B cell (primary cell): ENCODE data around the gene MAN1A1. TPM values are rescaled to one million over a fixed set of nuclear protein-coding genes. Genes with fewer than 3 reads are reported as not detected.

Experiments
- ATAC-seq: fragments of 200-7000 bp; cut with Tn5 transposase; one replicate; pipeline ENCODE4 v1.10.0; 2021; ENCODE audit warnings: low read depth, mild to moderate bottlenecking, moderate number of reproducible peaks, moderate library complexity
- CTCF ChIA-PET: fragments of 350-600 bp; sonication (Branson Sonifier 250); formaldehyde crosslinking; loops from one replicate; lab custom pipeline; 2021; ENCODE audit warnings: antibody characterized with exemption, inconsistent platforms; lab: Charles Lee
- POLR2A ChIA-PET: fragments of 350-600 bp; sonication (Branson Sonifier 250); formaldehyde crosslinking; loops from one replicate; lab custom pipeline; 2021; ENCODE audit warnings: antibody characterized with exemption; lab: Charles Lee
- DNase-seq: peaks from one replicate; pipeline ENCODE4 v3.0.0; 2013
- H2AFZ ChIP-seq: 2 replicates; pipeline ENCODE4 v1.6.1; 2012; ENCODE audit warnings: mild to moderate bottlenecking, low read depth, low read length; ENCODE audit not compliant: insufficient read depth, poor library complexity, severe bottlenecking
- H3K27ac ChIP-seq, 2 donors: 1 replicate in 1 of 2; 2 replicates in 1 of 2; pipeline ENCODE4 v1.5.1; 2012 to 2013; ENCODE audit warnings: low read length in 2 of 2, mild to moderate bottlenecking in 2 of 2, moderate library complexity in 1 of 2
- H3K27me3 ChIP-seq, 4 experiments: fragments of 200-600 bp in 1 of 4; sonication (generic) in 1 of 4; replicated peaks in 1 of 4; 1 replicate in 2 of 4; 2 replicates in 2 of 4; pipeline versions ENCODE4 v1.6.1 to v1.7.0; 2013 to 2016; ENCODE audit warnings: low read length in 3 of 4, mild to moderate bottlenecking in 2 of 4, mixed read lengths in 1 of 4, moderate library complexity in 1 of 4; ENCODE audit not compliant: insufficient read depth in 4 of 4, control insufficient read depth in 3 of 4; ENCODE audit errors: control extremely low read depth in 1 of 4
- H3K36me3 ChIP-seq, 2 experiments: replicated peaks in 1 of 2; 1 replicate in 1 of 2; 2 replicates in 1 of 2; pipeline versions ENCODE4 v1.6.1 to v1.7.1; 2013; ENCODE audit warnings: low read length in 1 of 2; ENCODE audit not compliant: insufficient read depth in 2 of 2, control insufficient read depth in 1 of 2; ENCODE audit errors: control extremely low read depth in 1 of 2, extremely low read depth in 1 of 2
- H3K4me1 ChIP-seq, 2 donors: fragments of 200-600 bp in 1 of 2; sonication (generic) in 1 of 2; 1 replicate in 1 of 2; 2 replicates in 1 of 2; pipeline versions ENCODE4 v1.5.1 to v1.6.1; 2013 to 2017; ENCODE audit warnings: low read length in 2 of 2; ENCODE audit not compliant: control insufficient read depth in 2 of 2, insufficient read depth in 2 of 2
- H3K4me2 ChIP-seq: replicated peaks from 2 replicates; pipeline ENCODE3; 2012; ENCODE audit warnings: mild to moderate bottlenecking, low read depth, low read length; ENCODE audit not compliant: poor library complexity, severe bottlenecking
- H3K4me3 ChIP-seq, 5 experiments: fragments of 200-600 bp in 1 of 5; sonication (generic) in 1 of 5; 1 replicate in 3 of 5; 2 replicates in 2 of 5; pipeline versions ENCODE4 v1.5.1 to v1.7.0; 2011 to 2016; ENCODE audit warnings: low read length in 4 of 5, mild to moderate bottlenecking in 4 of 5, low read depth in 2 of 5, control low read depth in 1 of 5, moderate library complexity in 1 of 5; ENCODE audit not compliant: insufficient read depth in 1 of 5; ENCODE audit errors: control extremely low read depth in 1 of 5, extremely low read depth in 1 of 5
- H3K79me2 ChIP-seq: fragments of 200-600 bp; sonication (generic); one replicate; pipeline ENCODE4 v1.6.0; 2016; ENCODE audit warnings: low read length; ENCODE audit not compliant: control insufficient read depth, insufficient read depth
- H3K9ac ChIP-seq: fragments of 200-600 bp; sonication (generic); 2 replicates; pipeline ENCODE4 v1.6.1; 2017; ENCODE audit warnings: mild to moderate bottlenecking, low read length, moderate library complexity
- H3K9me3 ChIP-seq, 3 donors: one replicate each; pipeline versions ENCODE4 v1.6.1 to v1.7.1; 2013; ENCODE audit warnings: low read length in 2 of 3; ENCODE audit not compliant: control insufficient read depth in 2 of 3, insufficient read depth in 1 of 3; ENCODE audit errors: control extremely low read depth in 1 of 3
- H4K20me1 ChIP-seq: 2 replicates; pipeline ENCODE4 v1.6.0; 2012; ENCODE audit warnings: mild to moderate bottlenecking, low read length; ENCODE audit not compliant: insufficient read depth, control insufficient read depth, poor library complexity, severe bottlenecking
- H3K27ac Mint-ChIP-seq: one replicate; pipeline ENCODE4 v1.8.0; 2021; ENCODE audit warnings: mixed read lengths
- H3K27me3 Mint-ChIP-seq: one replicate; pipeline ENCODE4 v1.8.0; 2021; ENCODE audit warnings: mixed read lengths
- H3K4me1 Mint-ChIP-seq: one replicate; pipeline ENCODE4 v1.8.0; 2021; ENCODE audit warnings: mixed read lengths
- H3K4me3 Mint-ChIP-seq: one replicate; pipeline ENCODE4 v1.8.0; 2021; ENCODE audit warnings: mixed read lengths
- H3K9me3 Mint-ChIP-seq: one replicate; pipeline ENCODE4 v1.8.0; 2022; ENCODE audit warnings: mixed read lengths; ENCODE audit not compliant: insufficient read depth
- EZH2 ChIP-seq: IDR thresholded peaks from 2 replicates; pipeline ENCODE4 v1.6.1; 2012; ENCODE audit warnings: borderline replicate concordance, low read depth, mild to moderate bottlenecking, moderate library complexity, low read length; ENCODE audit not compliant: insufficient read depth, poor library complexity, severe bottlenecking
- WGBS: methylation state at CpG from one replicate; pipeline ENCODE4 v1.1.5; 2013; ENCODE audit warnings: missing lambda C conversion rate; ENCODE audit not compliant: insufficient coverage; 5-methylcytosine and 5-hydroxymethylcytosine counted together
- intact Hi-C: fragments of 100-400 bp; cut with micrococcal nuclease; formaldehyde crosslinking; loops from one replicate; pipeline ENCODE4 v1.10.0; 2022
- polyA plus RNA-seq: library from polyadenylated mRNA; depleted of rRNA; stranded (reverse); fragments of >200 nt; gene quantifications from 2 replicates; pipeline ENCODE4 v1.2.3, GENCODE V29; 2012
- total RNA-seq, 2 donors: library from RNA; stranded (reverse); fragments of 120-200 nt in 1 of 2; gene quantifications; 1 replicate in 1 of 2; 2 replicates in 1 of 2; pipeline versions ENCODE4 v1.2.3 to v1.2.4, GENCODE V29; 2013 to 2022
- TF ChIP-seq, protein P1 (sequence below): fragments of 200-600 bp; IDR thresholded peaks from one replicate; pipeline ENCODE4 v1.8.0; 2022; ENCODE audit warnings: antibody characterized with exemption, mild to moderate bottlenecking

MAN1A1 gene
- total and polyA plus RNA-seq, 2 donors (not counting 1 experiment from before 2014, with no cell fraction given) = 5.1 to 31.7 TPM

DNA sequence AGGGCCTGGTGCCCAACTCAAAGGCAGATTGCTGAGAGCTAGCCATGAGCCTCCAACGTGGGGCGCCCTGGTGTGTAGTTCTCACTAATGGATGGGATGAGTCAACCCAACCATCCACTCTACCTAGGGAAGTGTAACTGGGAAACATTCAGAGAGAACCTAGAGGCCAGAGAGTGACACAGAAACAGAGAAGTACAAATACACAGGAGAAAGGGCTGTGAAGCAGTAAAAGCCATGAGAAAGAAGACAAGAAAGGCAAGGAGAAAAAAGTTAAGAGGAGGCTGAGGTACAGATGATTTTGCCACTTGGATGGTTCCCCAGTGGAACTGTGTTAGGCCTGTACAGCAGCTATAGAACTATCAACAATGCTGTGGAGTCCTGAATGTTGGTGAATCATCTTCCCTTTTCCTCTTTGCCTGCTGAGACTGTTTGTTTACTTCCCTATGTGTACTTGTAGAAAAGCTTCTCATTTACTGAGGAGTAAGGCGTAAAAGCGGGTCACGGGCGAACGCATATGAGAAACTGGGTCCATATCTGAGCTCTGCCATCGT, 39.0 kb downstream of the MAN1A1 start:
- H3K4me3 ChIP-seq = no peak overlapping the region
- H3K9ac ChIP-seq = no peak overlapping the region
- no peak overlapping the region for H3K27ac ChIP-seq
- ATAC-seq = no peak
- POLR2A ChIA-PET = no interaction called here
- H4K20me1 ChIP-seq = no peaks in the 10 kb centered on the region
- peaks cover 33% of the 10 kb centered on the region for H3K79me2 ChIP-seq
- TF ChIP-seq, protein P1, sequence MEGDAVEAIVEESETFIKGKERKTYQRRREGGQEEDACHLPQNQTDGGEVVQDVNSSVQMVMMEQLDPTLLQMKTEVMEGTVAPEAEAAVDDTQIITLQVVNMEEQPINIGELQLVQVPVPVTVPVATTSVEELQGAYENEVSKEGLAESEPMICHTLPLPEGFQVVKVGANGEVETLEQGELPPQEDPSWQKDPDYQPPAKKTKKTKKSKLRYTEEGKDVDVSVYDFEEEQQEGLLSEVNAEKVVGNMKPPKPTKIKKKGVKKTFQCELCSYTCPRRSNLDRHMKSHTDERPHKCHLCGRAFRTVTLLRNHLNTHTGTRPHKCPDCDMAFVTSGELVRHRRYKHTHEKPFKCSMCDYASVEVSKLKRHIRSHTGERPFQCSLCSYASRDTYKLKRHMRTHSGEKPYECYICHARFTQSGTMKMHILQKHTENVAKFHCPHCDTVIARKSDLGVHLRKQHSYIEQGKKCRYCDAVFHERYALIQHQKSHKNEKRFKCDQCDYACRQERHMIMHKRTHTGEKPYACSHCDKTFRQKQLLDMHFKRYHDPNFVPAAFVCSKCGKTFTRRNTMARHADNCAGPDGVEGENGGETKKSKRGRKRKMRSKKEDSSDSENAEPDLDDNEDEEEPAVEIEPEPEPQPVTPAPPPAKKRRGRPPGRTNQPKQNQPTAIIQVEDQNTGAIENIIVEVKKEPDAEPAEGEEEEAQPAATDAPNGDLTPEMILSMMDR = no peak
- no peak for TF ChIP-seq EZH2
- DNase-seq = no peak
- 97% methylated on average over 5 of the region's 8 CpGs for WGBS
- no peaks in the 10 kb centered on the region for H3K27me3 ChIP-seq
- H3K9me3 ChIP-seq = no peaks in the 10 kb centered on the region
- H3K36me3 ChIP-seq = peaks cover 0 to 7% of the 10 kb centered on the region in 2 experiments
- Mint-ChIP-seq H3K4me3 (no peak overlapping the region), H3K9me3 (no peaks in the 10 kb centered on the region), H3K27me3 (no peaks in the 10 kb centered on the region), H3K4me1 (peaks cover 41% of the 10 kb centered on the region), H3K27ac (no peak overlapping the region)
- intact Hi-C loops = no loop called here
- no peak overlapping the region for H3K4me2 ChIP-seq
- no peak overlapping the region for H2AFZ ChIP-seq
- CTCF ChIA-PET = no interaction called here
- H3K4me1 ChIP-seq = peaks cover 26 to 28% of the 10 kb centered on the region in 2 donors

DNA sequence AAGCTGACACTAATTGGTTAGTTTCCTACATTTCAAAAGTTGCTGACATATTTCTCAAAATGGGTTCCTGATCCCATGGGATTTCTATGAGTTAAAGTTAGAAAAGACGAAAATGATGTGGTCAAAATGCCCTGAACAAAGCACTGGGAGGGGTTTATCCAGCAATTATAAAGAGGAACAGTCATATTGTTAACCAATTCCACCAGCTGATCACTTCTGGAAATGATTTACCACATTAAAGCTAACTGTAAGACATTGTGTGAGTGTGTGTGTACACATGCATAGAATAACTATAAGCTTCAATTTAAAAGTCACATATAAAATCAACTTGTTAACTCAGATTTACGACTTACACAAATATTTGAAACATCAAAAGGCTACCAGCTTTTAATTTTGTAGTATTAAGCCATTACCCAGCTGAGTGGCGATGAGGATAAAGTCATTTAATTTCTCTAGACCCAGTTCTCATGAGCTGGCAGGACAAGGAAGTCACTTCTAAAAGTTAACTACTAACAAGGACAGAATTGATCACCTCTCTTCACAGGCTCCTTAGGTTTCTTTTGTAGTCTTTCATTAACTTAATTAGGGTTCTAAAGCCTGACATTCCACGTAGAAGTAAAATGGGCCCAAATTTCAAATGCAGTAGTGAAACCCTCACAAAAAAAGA, 40.4 kb downstream of the MAN1A1 start:
- Mint-ChIP-seq H3K27me3 (no peaks in the 10 kb centered on the region), H3K4me3 (no peak overlapping the region), H3K4me1 (peaks cover 27% of the 10 kb centered on the region), H3K27ac (no peak overlapping the region), H3K9me3 (no peaks in the 10 kb centered on the region)
- Histone ChIP-seq H3K4me3 (no peak overlapping the region), H2AFZ (no peak overlapping the region), H3K9me3 (no peaks in the 10 kb centered on the region), H3K79me2 (peaks cover 28% of the 10 kb centered on the region), H3K27me3 (no peaks in the 10 kb centered on the region), H3K4me1 (peaks cover 15 to 16% of the 10 kb centered on the region in 2 donors), H3K9ac (no peak overlapping the region), H3K36me3 (peaks cover 0 to 7% of the 10 kb centered on the region in 2 experiments), H3K27ac (no peak overlapping the region), H3K4me2 (no peak overlapping the region), H4K20me1 (no peaks in the 10 kb centered on the region)
- TF ChIP-seq, protein P1 = no peak
- TF ChIP-seq EZH2 = no peak
- intact Hi-C loops = no loop called here
- ChIA-PET CTCF (no interaction called here), POLR2A (no interaction called here)
- DNase-seq = no peak
- ATAC-seq = no peak
- no CpG with 5 or more reads among the region's 4 CpGs for WGBS
